DOHH2 (cell line): ENCODE measurements around the gene LRRC30.

Experiments used
- H3F3A ChIP-seq: fragments of 200-600 bp; sonication (generic), shearing (Covaris generic); 2 replicates; pipeline ENCODE4 v1.6.0; 2016; ENCODE audit warnings: antibody characterized with exemption, mild to moderate bottlenecking; ENCODE audit not compliant: control insufficient read depth, insufficient read depth
- H3K27ac ChIP-seq: fragments of 200-600 bp; sonication (generic); 2 replicates; pipeline ENCODE4 v1.5.1; 2014; ENCODE audit warnings: low read depth, mild to moderate bottlenecking, low read length, moderate library complexity
- H3K27me3 ChIP-seq: fragments of 200-600 bp; sonication (generic); 2 replicates; pipeline ENCODE4 v1.6.1; 2014; ENCODE audit warnings: mild to moderate bottlenecking, low read length, mixed read lengths; ENCODE audit not compliant: control insufficient read depth
- H3K36me3 ChIP-seq: fragments of 200-600 bp; sonication (generic); 2 replicates; pipeline ENCODE4 v1.6.1; 2014; ENCODE audit warnings: mild to moderate bottlenecking, low read length, moderate library complexity, mixed read lengths; ENCODE audit not compliant: control insufficient read depth
- H3K4me1 ChIP-seq: fragments of 200-600 bp; sonication (generic); 2 replicates; pipeline ENCODE4 v1.6.1; 2014; ENCODE audit warnings: mild to moderate bottlenecking, low read length, mixed read lengths; ENCODE audit not compliant: control insufficient read depth
- H3K4me2 ChIP-seq: fragments of 200-600 bp; sonication (generic); 2 replicates; pipeline ENCODE4 v1.6.0; 2014; ENCODE audit warnings: mild to moderate bottlenecking, low read length, moderate library complexity
- H3K4me3 ChIP-seq: fragments of 200-600 bp; sonication (generic); 2 replicates; pipeline ENCODE4 v1.5.1; 2014; ENCODE audit warnings: mild to moderate bottlenecking, low read length, mixed read lengths
- H3K79me2 ChIP-seq: fragments of 200-600 bp; sonication (generic); 2 replicates; pipeline ENCODE4 v1.6.1; 2014; ENCODE audit warnings: mild to moderate bottlenecking, low read length, mixed read lengths; ENCODE audit not compliant: control insufficient read depth
- H3K9me2 ChIP-seq: fragments of 200-600 bp; sonication (generic); replicated peaks from 2 replicates; pipeline ENCODE4 v1.6.1; 2014; ENCODE audit warnings: mild to moderate bottlenecking, low read length, mixed read lengths; ENCODE audit not compliant: control insufficient read depth
- H3K9me3 ChIP-seq: fragments of 200-600 bp; sonication (generic); 2 replicates; pipeline ENCODE4 v1.6.1; 2014; ENCODE audit warnings: antibody characterized with exemption, low read length, mixed read lengths; ENCODE audit not compliant: control insufficient read depth, insufficient read depth
- H4K20me1 ChIP-seq: fragments of 200-600 bp; sonication (generic); 2 replicates; pipeline ENCODE4 v1.6.0; 2014; ENCODE audit warnings: low read depth, mild to moderate bottlenecking, antibody characterized with exemption, low read length, moderate library complexity; ENCODE audit not compliant: control insufficient read depth, insufficient read depth
- CTCF ChIP-seq: fragments of 200-600 bp; sonication (generic); IDR thresholded peaks from one replicate; pipeline ENCODE4 v1.5.1; 2014; ENCODE audit warnings: antibody characterized with exemption, mild to moderate bottlenecking, low read depth, low read length; ENCODE audit not compliant: poor library complexity, severe bottlenecking
- EZH2phosphoT487 ChIP-seq: fragments of 200-600 bp; sonication (generic); IDR thresholded peaks from 2 replicates; pipeline ENCODE4 v1.6.1; 2017; ENCODE audit warnings: borderline replicate concordance, mild to moderate bottlenecking, antibody characterized with exemption, low read length, moderate library complexity, mixed read lengths

Gene LRRC30

GRCh38 chr18:7191736-7192135 is 39.2 kb upstream of the LRRC30 start:
- Histone ChIP-seq H3K79me2 (no peaks in the 10 kb centered on the region), H3K4me1 (no peaks in the 10 kb centered on the region), H3K9me2 (no peaks in the 10 kb centered on the region), H3K4me3 (no peak overlapping the region), H3K27ac (no peak overlapping the region), H3K36me3 (no peaks in the 10 kb centered on the region), H3K9me3 (no peaks in the 10 kb centered on the region), H3F3A (no peaks in the 10 kb centered on the region), H4K20me1 (no peaks in the 10 kb centered on the region), H3K27me3 (no peaks in the 10 kb centered on the region), H3K4me2 (no peak overlapping the region)
- TF ChIP-seq EZH2phosphoT487: no peak
- no peak for TF ChIP-seq CTCF

GRCh38 chr18:7195266-7195665 is 35.6 kb upstream of the LRRC30 start:
- Histone ChIP-seq H3K27me3 (no peaks in the 10 kb centered on the region), H3K4me3 (no peak overlapping the region)

GRCh38 chr18:7196421-7196820 is 34.5 kb upstream of the LRRC30 start:
- no peaks in the 10 kb centered on the region for H3K9me2 ChIP-seq
- H3K36me3 ChIP-seq: no peaks in the 10 kb centered on the region
- H3K4me1 ChIP-seq: no peaks in the 10 kb centered on the region

More at GRCh38 chr18:7195266-7195665, 35.6 kb upstream of the LRRC30 start:
- Histone ChIP-seq H3K9me3 (no peaks in the 10 kb centered on the region), H3K4me2 (no peak overlapping the region), H3K27ac (no peak overlapping the region), H3K79me2 (no peaks in the 10 kb centered on the region), H3F3A (no peaks in the 10 kb centered on the region), H3K4me1 (no peaks in the 10 kb centered on the region), H3K36me3 (no peaks in the 10 kb centered on the region), H3K9me2 (no peaks in the 10 kb centered on the region), H4K20me1 (no peaks in the 10 kb centered on the region)
- no peak for TF ChIP-seq EZH2phosphoT487
- TF ChIP-seq CTCF: no peak

More at GRCh38 chr18:7196421-7196820, 34.5 kb upstream of the LRRC30 start:
- H3K27me3 ChIP-seq: no peaks in the 10 kb centered on the region
- no peaks in the 10 kb centered on the region for H3F3A ChIP-seq
- no peaks in the 10 kb centered on the region for H4K20me1 ChIP-seq
- H3K79me2 ChIP-seq: no peaks in the 10 kb centered on the region
- H3K9me3 ChIP-seq: no peaks in the 10 kb centered on the region
- H3K4me2 ChIP-seq: no peak overlapping the region
- no peak overlapping the region for H3K27ac ChIP-seq
- TF ChIP-seq EZH2phosphoT487 (no peak), CTCF (no peak)
- H3K4me3 ChIP-seq: no peak overlapping the region
